T-helper 9 cell (primary cell): ENCODE measurements around the gene IFT74.

Source experiments
- DNase-seq: peaks from one replicate; pipeline ENCODE4 v3.0.0-alpha.2; 2020

The IFT74 gene

GRCh38 chr9:26975728-26976707, 19.8 kb downstream of the IFT74 start:
- no peak for DNase-seq

DNA sequence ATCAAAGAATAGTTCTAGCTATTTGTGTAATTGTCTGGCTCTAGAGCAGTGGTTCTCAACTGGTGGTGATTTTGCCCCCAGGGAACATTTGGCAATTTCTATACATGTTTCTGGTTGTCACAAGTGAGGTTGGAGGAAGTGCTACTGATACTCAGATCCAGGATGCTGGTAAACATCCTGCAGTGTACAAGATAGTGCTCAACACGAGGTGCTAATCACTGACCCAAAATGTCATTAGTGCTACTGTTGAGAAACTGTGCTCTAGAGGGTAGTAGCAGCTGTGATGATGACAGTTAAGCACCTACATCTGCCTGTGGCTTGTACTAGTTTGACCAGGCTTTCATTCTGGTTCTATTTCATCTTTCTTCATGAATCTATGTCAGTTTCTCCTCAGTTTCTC, 27.1 kb downstream of the IFT74 start:
- no peak for DNase-seq

DNA sequence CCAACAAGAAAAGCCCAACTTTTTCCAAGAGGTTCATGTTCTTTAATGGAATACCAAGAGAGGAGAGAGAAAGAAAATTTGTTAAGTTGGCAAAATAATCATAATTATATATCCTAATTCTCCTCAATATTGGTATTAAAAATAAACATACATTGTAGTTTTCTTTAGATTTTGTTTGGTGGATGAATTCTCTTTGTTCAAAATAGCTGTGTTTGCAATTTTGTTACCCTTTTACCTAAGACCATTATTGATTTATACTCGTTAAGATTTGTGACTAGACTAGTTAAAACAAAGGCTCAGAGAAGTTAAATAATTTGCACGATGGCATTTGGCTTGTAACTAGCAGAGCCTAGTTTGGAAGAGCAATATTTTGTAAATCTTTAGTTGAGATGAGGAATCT, 39.6 kb downstream of the IFT74 start:
- no peak for DNase-seq

DNA sequence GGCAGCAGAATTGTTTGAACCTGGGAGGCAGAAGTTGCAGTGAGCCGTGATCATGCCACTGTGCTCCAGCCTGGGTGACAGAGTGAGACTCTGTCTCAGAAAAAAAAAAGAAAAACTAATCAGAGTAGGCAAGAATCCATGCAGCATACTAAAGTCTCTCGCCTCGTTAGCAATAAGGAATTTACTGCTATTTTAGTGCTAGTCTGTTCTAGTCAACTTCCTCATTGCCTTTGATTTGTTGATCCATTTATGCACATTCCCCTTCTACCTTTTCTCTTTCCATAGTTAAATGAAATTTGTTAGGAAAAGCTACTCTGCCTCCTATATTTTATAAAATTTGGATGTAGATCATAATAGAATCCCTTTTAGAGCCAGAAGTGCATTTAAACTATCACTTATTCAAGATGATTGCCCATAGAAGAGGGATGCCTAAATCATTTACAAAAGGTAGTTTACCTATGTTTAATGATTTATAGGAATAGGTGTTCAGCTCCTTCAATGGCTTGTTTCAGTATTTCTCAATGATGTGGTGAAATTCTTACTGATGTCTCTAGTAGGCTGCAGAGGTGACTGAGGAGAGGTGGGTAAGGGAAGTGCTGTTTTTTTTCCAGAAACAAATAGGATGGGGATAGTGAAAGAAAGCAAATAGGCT, 47.3 kb downstream of the IFT74 start:
- no peak for DNase-seq

DNA sequence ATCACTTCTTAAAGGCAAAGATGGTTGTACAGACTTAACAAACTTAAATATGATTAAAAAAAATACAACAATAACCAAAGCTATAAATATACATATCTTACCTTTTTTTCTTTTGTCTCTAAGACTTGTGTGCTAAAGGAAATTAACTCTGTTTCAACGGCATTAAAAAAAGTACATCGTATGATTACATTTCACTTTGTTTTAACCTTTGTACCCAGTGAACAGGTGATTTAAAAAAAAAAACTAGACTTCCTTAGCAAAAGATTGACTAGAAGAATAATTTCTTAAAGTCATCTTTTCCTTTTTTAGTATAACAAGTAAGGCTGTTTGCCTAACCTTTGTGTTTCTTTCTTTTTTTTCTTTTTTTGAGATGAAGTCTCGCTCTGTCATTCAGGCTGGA, 49.3 kb downstream of the IFT74 start, which contains the start of gene LRRC19:
Gene LRRC19, minus strand, starts transcription at position 182 of the 400 bp plus-strand sequence. CDS start 5,978 bp downstream, outside the sequence.
- no peak for DNase-seq

DNA sequence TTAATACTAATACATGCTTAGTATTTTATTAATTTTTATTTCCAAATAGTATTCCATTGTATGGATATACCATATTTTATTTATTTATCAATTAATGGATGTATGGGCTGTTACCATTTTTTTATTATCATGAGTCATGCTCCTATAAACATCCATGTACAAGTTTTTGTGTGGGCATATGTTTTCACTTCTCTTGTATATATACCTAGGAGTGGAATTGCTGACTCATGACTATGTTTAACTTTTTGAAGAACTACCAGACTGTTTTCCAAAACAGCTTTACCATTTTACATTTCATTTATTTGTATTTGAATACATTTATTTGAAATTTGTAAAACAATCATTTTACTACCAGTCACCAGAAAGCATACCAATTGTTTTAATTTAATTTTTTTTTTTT, 63.4 kb downstream of the IFT74 start:
- no peak for DNase-seq

GRCh38 chr9:27022920-27023319, 66.7 kb downstream of the IFT74 start:
- no peak for DNase-seq

DNA sequence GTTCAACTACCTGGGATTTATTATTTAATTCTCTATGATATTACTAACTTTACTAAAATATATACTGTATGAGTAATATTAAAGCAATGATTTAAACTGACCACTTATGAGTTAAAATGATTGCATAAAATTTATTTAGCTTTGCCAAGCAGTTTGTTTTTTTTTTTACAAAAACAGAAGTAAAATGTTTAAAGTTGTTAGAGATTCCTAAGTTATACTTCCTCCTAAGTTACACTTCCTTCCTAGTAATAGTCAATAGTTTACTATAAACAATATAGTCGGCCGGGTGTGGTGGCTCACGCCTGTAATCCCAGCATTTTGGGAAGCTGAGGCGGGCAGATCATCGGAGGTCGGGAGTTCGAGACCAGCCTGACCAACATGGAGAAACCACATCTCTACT, 73.0 kb downstream of the IFT74 start:
- DNase-seq: no peak

- peak; percentile 24 for DNase-seq
These were observed 77.7 kb downstream of the IFT74 start for GRCh38 chr9:27033815-27034403.

DNA sequence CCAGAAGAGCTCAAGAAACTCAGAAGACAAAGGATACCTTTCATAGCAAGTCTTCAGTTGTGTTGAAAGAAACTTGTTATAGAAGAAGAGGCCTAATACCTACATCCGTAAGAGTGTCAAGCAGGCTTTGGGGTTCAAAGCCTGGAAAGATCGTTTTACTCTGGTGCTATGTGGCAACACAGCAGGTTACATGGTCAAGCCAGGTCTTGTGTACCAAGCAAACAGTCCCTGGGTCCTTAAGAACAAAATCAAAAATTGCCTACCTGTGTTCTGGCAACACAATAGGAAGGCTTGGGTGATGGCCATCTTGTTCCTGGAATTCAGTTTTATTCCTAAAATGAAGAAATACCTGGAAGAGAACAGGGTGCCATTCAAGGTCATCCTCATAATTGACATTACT, 81.3 kb downstream of the IFT74 start:
- DNase-seq: no peak

- no peak for DNase-seq
These were observed 85.5 kb downstream of the IFT74 start for GRCh38 chr9:27041746-27042145.

DNA sequence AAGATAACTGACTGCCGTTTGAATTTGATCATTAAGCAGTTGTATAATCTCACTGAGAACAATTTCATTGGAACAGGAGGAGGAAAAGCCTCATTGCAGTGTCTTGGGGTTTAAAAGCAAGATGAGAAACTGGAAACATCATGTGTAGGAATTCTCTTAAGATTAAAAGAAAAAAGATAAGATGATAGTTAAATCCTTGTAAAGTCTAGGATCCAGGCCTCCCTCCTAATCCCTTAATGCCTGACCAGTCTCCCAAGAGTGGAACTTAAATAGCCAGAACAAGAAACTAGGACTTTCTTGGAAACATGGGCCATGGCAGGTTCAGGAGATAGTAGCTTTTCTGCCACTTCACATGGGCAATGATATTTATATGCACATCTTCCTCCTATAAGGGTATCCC, 86.3 kb downstream of the IFT74 start:
- DNase-seq: no peak

GRCh38 chr9:27043176-27043575, 87.0 kb downstream of the IFT74 start:
- no peak for DNase-seq

DNA sequence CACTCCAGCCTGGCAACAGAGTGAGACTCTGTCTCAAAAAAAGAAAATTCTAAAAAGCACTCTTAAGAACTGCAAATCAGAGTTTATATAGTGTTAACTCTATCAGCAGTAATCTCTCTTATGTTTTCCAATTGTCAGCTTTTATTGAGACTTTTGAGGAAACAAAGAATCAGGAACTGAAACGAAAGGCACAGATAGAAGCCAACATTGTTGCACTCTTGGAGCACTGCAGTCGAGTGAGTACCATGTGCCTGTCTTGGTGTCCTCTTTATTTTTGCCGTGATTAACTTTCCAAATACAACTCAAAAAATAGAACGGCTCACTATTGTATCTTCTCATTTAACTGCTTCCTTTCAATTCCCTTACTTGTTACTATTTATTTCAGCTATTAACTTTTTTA, 90.9 kb downstream of the IFT74 start:
- DNase-seq: no peak

GRCh38 chr9:27053369-27054022, 97.3 kb downstream of the IFT74 start:
- DNase-seq: no peak

DNA sequence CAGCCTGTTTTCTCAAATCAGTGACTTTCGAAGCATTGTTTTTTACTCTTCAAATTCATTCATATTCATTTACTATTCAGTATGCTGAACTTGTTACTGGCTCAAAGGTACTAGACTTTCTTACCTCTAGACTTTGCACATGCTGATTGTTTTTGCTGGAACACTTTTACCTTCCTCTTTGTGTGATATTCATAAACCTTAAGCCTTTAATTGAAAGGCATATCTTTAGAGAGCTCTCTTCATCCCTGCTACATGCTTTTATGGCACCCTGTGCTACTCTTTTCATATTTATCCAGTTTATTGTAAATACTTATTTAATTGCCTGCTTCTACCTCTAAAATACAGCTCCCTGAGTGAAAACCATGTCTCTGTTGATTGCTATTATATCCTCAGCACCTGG, 97.9 kb downstream of the IFT74 start:
- no peak for DNase-seq

DNA sequence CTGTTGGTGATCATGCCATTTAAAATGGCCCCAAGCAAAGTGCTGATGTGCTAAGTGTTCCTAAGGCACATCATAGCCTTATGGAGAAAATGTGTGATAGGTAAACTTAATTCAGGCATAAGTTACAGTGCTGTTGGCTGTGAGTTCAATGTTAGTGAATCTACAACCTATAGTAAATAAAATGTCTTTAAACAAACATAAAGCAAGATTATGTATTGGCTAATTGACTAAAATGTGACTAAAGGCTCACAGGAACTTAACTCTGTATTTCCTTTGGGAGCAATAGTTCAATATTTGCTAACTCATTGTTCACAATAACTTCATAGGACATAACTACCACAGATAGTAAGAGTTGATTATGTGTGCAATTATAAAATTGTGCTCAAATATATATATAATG, 98.6 kb downstream of the IFT74 start:
- DNase-seq: no peak

GRCh38 chr9:27059412-27059811, 103.2 kb downstream of the IFT74 start:
- no peak for DNase-seq

- no peak for DNase-seq
These were observed 103.7 kb downstream of the IFT74 start for GRCh38 chr9:27059907-27060306.

GRCh38 chr9:27065288-27065687, 109.1 kb downstream of the IFT74 start:
- no peak for DNase-seq

- no peak for DNase-seq
These were observed 117.9 kb downstream of the IFT74 start for GRCh38 chr9:27073841-27074728.

DNA sequence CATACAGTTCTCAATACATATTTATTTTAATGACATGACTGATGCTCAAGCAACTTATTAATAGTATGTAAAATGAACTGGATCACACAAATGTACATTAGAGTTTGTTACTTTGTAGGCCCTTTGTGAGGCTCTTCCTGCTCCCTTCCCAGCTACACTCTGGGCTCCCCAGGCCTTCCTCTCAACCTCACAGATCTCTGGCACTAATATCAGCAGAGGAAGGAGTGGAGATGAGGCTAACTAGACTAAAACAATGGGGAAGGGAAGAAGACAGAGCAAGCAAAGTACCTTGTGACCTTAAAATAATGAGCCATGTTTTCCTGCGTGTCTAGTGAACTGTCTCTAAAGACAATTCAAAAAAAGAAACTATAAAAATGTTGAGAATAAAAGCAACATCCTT, 122.5 kb downstream of the IFT74 start:
- DNase-seq: no peak
